HG03520 (cell line): ENCODE measurements around the gene KIF3C.
"Not testable (repeated sequence)": the region's sequence is repeated elsewhere in the genome, so short reads cannot be mapped to it uniquely, and the experiment has no call there.

ENCODE experiments used
- ATAC-seq: cut with Tn5 transposase; IDR thresholded peaks from one replicate; pipeline ENCODE4 v1.9.1; 2021; ENCODE audit warnings: mild to moderate bottlenecking, moderate library complexity; ENCODE audit not compliant: unreplicated experiment

Gene KIF3C

GRCh38 chr2:26000561-26001082 is 18.3 kb upstream of the KIF3C start:
- no peak for ATAC-seq

GRCh38 chr2:25999406-25999805 is 17.1 kb upstream of the KIF3C start:
- not testable (repeated sequence) for ATAC-seq

GRCh38 chr2:25998816-25999383 is 16.6 kb upstream of the KIF3C start:
- ATAC-seq = not testable (repeated sequence)

- ATAC-seq = no peak
Observed at GRCh38 chr2:25996844-25997243, 14.5 kb upstream of the KIF3C start.

GRCh38 chr2:25994509-25994908 is 12.2 kb upstream of the KIF3C start:
- ATAC-seq = no peak

- ATAC-seq = no peak
Observed at GRCh38 chr2:25993049-25993448, 10.8 kb upstream of the KIF3C start.

GRCh38 chr2:25992556-25992955 is 10.3 kb upstream of the KIF3C start:
- no peak for ATAC-seq

- ATAC-seq = no peak
Observed at GRCh38 chr2:25991965-25992364, 9.7 kb upstream of the KIF3C start.

- ATAC-seq = no peak
Observed at GRCh38 chr2:25989154-25989553, 6.9 kb upstream of the KIF3C start.

GRCh38 chr2:25988134-25988533 is 5.8 kb upstream of the KIF3C start:
- no peak for ATAC-seq

- no peak for ATAC-seq
Observed at GRCh38 chr2:25983735-25984134, 1.4 kb upstream of the KIF3C start.

GRCh38 chr2:25982968-25983280 is 627 bp upstream of the KIF3C start:
- no peak for ATAC-seq

GRCh38 chr2:25981596-25982272 is 563 bp downstream of the KIF3C start:
- no peak for ATAC-seq

- no peak for ATAC-seq
Observed at GRCh38 chr2:25980951-25981350, 1.3 kb downstream of the KIF3C start.

GRCh38 chr2:25980076-25980887 is 2.0 kb downstream of the KIF3C start:
- no peak for ATAC-seq

GRCh38 chr2:25979001-25979400 is 3.3 kb downstream of the KIF3C start:
- no peak for ATAC-seq

GRCh38 chr2:25977768-25978167 is 4.5 kb downstream of the KIF3C start:
- no peak for ATAC-seq

GRCh38 chr2:25976983-25977741 is 5.1 kb downstream of the KIF3C start:
- no peak for ATAC-seq

- ATAC-seq = no peak
Observed at GRCh38 chr2:25972049-25972823, 10.1 kb downstream of the KIF3C start.

- no peak for ATAC-seq
Observed at GRCh38 chr2:25971596-25971995, 10.7 kb downstream of the KIF3C start.
